Heart right ventricle (tissue), 16 donors: ENCODE measurements around the gene PRCP. TPM values are rescaled to one million over a fixed set of nuclear protein-coding genes. Genes with fewer than 3 reads are reported as not detected.

ENCODE experiments used
- ATAC-seq, 8 donors: fragments of 200-7000 bp; cut with Tn5 transposase; one replicate each; pipeline ENCODE4 v1.9.1; 2020; ENCODE audit warnings: mild to moderate bottlenecking in 8 of 8, moderate library complexity in 8 of 8, moderate number of reproducible peaks in 1 of 8
- DNase-seq, 2 donors: peaks; one replicate each; pipeline ENCODE4 v3.0.0-alpha.2; 2020
- H3K27ac ChIP-seq, 10 donors: fragments of 200-600 bp; sonication (generic) in 2 of 10; one replicate each; pipeline versions ENCODE4 v1.5.0 to v1.8.0; 2020 to 2022; ENCODE audit warnings: mild to moderate bottlenecking in 3 of 10
- H3K27me3 ChIP-seq, 7 donors: fragments of 200-600 bp; one replicate each; pipeline ENCODE4 v1.8.0; 2021 to 2022; ENCODE audit warnings: mild to moderate bottlenecking in 2 of 7
- H3K36me3 ChIP-seq, 9 donors: fragments of 200-600 bp; sonication (generic) in 1 of 9; one replicate each; pipeline versions ENCODE4 v1.5.0 to v1.8.0; 2020 to 2022; ENCODE audit warnings: mild to moderate bottlenecking in 2 of 9
- H3K4me1 ChIP-seq, 9 donors: fragments of 200-600 bp; sonication (generic) in 1 of 9; one replicate each; pipeline versions ENCODE4 v1.5.0 to v1.8.0; 2020 to 2022; ENCODE audit warnings: mild to moderate bottlenecking in 4 of 9
- H3K4me3 ChIP-seq, 10 donors: fragments of 200-600 bp; sonication (generic) in 2 of 10; one replicate each; pipeline versions ENCODE4 v1.5.0 to v1.8.0; 2020 to 2022; ENCODE audit warnings: mild to moderate bottlenecking in 7 of 10, moderate library complexity in 2 of 10
- H3K9me3 ChIP-seq, 11 donors: fragments of 200-600 bp in 10 of 11; sonication (generic) in 2 of 11; one replicate each; pipeline versions ENCODE4 v1.5.0 to v1.8.0; 2013 to 2022; ENCODE audit warnings: mild to moderate bottlenecking in 2 of 11, control low read depth in 1 of 11, moderate library complexity in 1 of 11
- WGBS, 2 donors: extraction: QIAGEN DNeasy Blood & Tissue Kit; methylation state at CpG; one replicate each; pipeline ENCODE4 v1.1.7; 2013; ENCODE audit warnings: inconsistent platforms in 1 of 2; 5-methylcytosine and 5-hydroxymethylcytosine counted together
- intact Hi-C, 10 donors: fragments of 100-400 bp; cut with DNase I; formaldehyde crosslinking; loops; one replicate each; pipeline versions ENCODE4 v1.11.1 to v1.14.2; 2022
- polyA plus RNA-seq, 2 donors: library from polyadenylated mRNA; stranded (reverse); fragments of 200-250 nt; gene quantifications; one replicate each; pipeline ENCODE4 v1.2.3, GENCODE V29; 2013
- total RNA-seq, 10 donors: library from RNA; stranded (reverse); fragmentation: NEBNext Ultra II Directional in 3 of 10; extraction: Animal tissue kit (Norgen Biotek cat#: 25700) in 3 of 10; gene quantifications; one replicate each; pipeline versions ENCODE4 v1.2.1 to v1.2.4, GENCODE V29; 2021 to 2023
- TF ChIP-seq, protein P1 (sequence below), 9 donors: fragments of 200-600 bp; sonication (generic) in 2 of 9; IDR thresholded peaks; one replicate each; pipeline versions ENCODE4 v1.5.0 to v1.8.0; 2021 to 2022; ENCODE audit warnings: antibody characterized with exemption in 9 of 9, mild to moderate bottlenecking in 5 of 9, moderate library complexity in 1 of 9
- donor health status: Arrhythmogenic right ventricular cardiomyopathy.
- donor health status: ischemic (EF 13 %, LVEDD 7.1; RV severe dilation, severe dysfunction).
- donor health status: healthy with polysubstance abuse.
- donor health status: DM: no; HTN: yes; CAD: no.
- donor health status: DM: no; HTN: no; CAD: no.
- donor health status: ischemic (EF 25% LVEDD 6.9; RV normal size, moderate dysfunction).
- donor health status: ischemic (EF 25% LVEDD 5.7; RV mildly dilated, moderate dysfunction).
- donor health status: healthy.
- donor health status: DM: yes; HTN: yes; CAD: no.
- donor health status: Ischemic cardiomyopathy.
- donor health status: ischemic (EF 35%, LVEDD 5.7; RV mildly dilated, moderate dysfunction).
- donor health status: nonischemic (EF 11% LVEDD 7.7; RV severe dilation, severe dysfunction).
- donor health status: DM: yes; HTN: yes; CAD: no.
- donor health status: PGD.
- donor health status: ischemic (EF 29% LVEDD 5.4; RV normal size, mild dysfunction).
- donor health status: nonischemic (EF 23%, LVEDD 6.1; RV moderate dilation, normal function).

PRCP gene
- total and polyA plus RNA-seq, 12 donors = 18.0 to 89.8 (median 40.8) TPM

DNA sequence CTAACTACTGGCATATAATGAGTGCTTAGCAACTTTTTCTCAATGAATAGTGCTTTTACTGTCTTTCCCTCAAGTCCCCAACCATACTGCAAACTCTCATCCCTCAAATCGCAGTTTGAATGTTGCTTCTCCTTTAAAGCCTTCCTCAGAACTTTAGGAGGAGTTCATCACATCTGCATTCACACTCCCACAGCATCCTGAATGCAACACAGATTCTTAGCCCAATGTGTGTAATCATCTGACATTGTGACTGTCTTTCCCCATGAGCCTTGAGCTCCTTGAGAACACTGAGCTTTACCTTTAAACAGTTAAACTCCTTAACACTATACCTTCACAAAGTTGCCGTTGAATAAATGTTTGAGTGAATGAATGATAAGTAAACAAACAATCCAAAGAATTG lies 84.8 kb downstream of the PRCP start:
- Histone ChIP-seq H3K9me3 (no peaks in the 10 kb centered on the region), H3K4me3 (no peak overlapping the region), H3K27me3 (peaks cover 0 to 20% (median 0%) of the 10 kb centered on the region in 7 donors), H3K27ac (no peak overlapping the region), H3K4me1 (no peaks in the 10 kb centered on the region), H3K36me3 (peaks cover 0 to 3% (median 0%) of the 10 kb centered on the region in 9 donors)
- DNase-seq = no peak
- intact Hi-C loops = no loop called here
- no peak for ATAC-seq
- 61% methylated on average over 2 of the region's 2 CpGs for WGBS, 2 donors
- TF ChIP-seq, protein P1, sequence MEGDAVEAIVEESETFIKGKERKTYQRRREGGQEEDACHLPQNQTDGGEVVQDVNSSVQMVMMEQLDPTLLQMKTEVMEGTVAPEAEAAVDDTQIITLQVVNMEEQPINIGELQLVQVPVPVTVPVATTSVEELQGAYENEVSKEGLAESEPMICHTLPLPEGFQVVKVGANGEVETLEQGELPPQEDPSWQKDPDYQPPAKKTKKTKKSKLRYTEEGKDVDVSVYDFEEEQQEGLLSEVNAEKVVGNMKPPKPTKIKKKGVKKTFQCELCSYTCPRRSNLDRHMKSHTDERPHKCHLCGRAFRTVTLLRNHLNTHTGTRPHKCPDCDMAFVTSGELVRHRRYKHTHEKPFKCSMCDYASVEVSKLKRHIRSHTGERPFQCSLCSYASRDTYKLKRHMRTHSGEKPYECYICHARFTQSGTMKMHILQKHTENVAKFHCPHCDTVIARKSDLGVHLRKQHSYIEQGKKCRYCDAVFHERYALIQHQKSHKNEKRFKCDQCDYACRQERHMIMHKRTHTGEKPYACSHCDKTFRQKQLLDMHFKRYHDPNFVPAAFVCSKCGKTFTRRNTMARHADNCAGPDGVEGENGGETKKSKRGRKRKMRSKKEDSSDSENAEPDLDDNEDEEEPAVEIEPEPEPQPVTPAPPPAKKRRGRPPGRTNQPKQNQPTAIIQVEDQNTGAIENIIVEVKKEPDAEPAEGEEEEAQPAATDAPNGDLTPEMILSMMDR (IDR thresholded peaks at IDR 0.05) = no peak

DNA sequence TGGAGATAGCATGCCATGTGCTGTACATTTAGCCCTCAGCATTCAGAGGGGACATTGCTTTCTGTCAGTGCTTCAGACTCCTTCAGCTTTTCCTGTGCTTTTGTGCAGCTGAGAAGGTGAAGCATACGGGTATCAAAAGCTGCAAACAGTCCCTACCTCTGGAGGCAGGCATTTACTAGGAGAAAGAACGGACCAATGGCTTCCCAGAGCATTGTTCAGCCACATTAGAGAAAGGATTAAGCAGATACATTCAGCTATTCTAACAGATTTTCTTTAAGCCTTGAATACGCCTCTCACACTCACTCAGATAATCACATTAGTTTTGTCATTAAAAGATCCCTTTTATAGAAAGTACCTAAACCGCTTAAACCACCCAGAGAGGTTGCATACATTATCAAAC lies 85.9 kb downstream of the PRCP start:
- DNase-seq = no peak
- intact Hi-C loops = no loop called here
- ATAC-seq = no peak
- no peak overlapping the region for H3K4me3 ChIP-seq
- H3K4me1 ChIP-seq = no peaks in the 10 kb centered on the region
- peaks cover 0 to 20% (median 2%) of the 10 kb centered on the region in 7 donors for H3K27me3 ChIP-seq
- 67 to 69% methylated on average over 4 of the region's 4 CpGs for WGBS, 2 donors
- no peaks in the 10 kb centered on the region for H3K9me3 ChIP-seq
- no peaks in the 10 kb centered on the region for H3K36me3 ChIP-seq
- TF ChIP-seq, protein P1 (IDR thresholded peaks at IDR 0.05) = no peak
- H3K27ac ChIP-seq = no peak overlapping the region

DNA sequence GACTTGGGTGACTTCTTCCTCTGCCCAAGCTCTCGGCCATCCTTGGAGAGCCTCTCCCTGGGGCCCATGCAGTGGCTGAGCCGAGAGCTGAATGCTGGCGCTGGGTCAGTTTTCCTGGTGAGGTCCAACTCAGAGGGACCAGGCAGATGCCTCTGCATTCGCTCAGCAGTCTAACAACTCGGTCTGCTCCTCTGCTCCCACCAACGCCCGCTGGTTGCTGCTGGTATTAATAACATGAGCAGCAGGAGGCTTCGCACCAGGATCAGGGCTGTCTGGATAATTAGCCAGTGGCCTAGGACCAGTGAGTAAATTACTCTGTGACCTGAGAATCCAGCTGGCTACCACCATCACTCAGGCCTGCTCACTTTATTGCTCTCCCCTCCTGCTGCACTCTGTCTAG lies 88.9 kb downstream of the PRCP start:
- DNase-seq (no peak), ATAC-seq (no peak)
- H3K36me3 ChIP-seq = no peaks in the 10 kb centered on the region
- intact Hi-C loops = no loop called here
- peaks cover 0 to 26% (median 6%) of the 10 kb centered on the region in 7 donors for H3K27me3 ChIP-seq
- no peak overlapping the region for H3K27ac ChIP-seq
- no peaks in the 10 kb centered on the region for H3K9me3 ChIP-seq
- no peak overlapping the region for H3K4me3 ChIP-seq
- no peaks in the 10 kb centered on the region for H3K4me1 ChIP-seq
- WGBS, 2 donors = 70 to 77% methylated on average over 8 of the region's 8 CpGs
- TF ChIP-seq, protein P1 (IDR thresholded peaks at IDR 0.05) = no peak

DNA sequence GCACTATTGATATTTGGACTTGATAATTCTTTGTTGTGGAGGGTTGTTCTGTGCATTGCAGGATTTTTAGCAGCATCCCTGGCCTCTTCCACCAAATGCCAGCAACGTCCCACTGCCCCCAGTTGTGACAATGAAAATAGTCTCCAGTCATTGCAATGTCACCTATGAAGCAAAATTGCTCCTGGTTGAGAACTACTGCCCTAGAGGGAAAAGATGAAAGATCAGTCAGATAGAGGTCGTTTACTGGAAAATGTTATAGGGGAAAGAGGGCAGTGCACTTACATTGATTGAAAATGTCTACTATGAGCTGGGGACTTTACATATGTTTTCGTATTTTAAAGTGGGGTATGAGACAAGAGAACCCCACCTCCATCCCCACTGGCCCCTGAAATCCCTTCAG lies 89.5 kb downstream of the PRCP start:
- no peaks in the 10 kb centered on the region for H3K4me1 ChIP-seq
- TF ChIP-seq, protein P1 (IDR thresholded peaks at IDR 0.05) = no peak
- no peaks in the 10 kb centered on the region for H3K36me3 ChIP-seq
- no peak overlapping the region for H3K4me3 ChIP-seq
- peaks cover 0 to 31% (median 6%) of the 10 kb centered on the region in 7 donors for H3K27me3 ChIP-seq
- intact Hi-C loops = no loop called here
- no peak overlapping the region for H3K27ac ChIP-seq
- H3K9me3 ChIP-seq = no peaks in the 10 kb centered on the region
- 70 to 71% methylated on average over 3 of the region's 3 CpGs for WGBS, 2 donors
- ATAC-seq = no peak
- no peak for DNase-seq
